NCI-H1048 (cell line): ENCODE results near the gene BICRAL.
"Not testable (repeated sequence)": the region's sequence is repeated elsewhere in the genome, so short reads cannot be mapped to it uniquely, and the experiment has no call there.

Source experiments
- DNase-seq: peaks from one replicate; lab custom pipeline; 2025; lab: John Stamatoyannopoulos, UW

Gene BICRAL, protein sequence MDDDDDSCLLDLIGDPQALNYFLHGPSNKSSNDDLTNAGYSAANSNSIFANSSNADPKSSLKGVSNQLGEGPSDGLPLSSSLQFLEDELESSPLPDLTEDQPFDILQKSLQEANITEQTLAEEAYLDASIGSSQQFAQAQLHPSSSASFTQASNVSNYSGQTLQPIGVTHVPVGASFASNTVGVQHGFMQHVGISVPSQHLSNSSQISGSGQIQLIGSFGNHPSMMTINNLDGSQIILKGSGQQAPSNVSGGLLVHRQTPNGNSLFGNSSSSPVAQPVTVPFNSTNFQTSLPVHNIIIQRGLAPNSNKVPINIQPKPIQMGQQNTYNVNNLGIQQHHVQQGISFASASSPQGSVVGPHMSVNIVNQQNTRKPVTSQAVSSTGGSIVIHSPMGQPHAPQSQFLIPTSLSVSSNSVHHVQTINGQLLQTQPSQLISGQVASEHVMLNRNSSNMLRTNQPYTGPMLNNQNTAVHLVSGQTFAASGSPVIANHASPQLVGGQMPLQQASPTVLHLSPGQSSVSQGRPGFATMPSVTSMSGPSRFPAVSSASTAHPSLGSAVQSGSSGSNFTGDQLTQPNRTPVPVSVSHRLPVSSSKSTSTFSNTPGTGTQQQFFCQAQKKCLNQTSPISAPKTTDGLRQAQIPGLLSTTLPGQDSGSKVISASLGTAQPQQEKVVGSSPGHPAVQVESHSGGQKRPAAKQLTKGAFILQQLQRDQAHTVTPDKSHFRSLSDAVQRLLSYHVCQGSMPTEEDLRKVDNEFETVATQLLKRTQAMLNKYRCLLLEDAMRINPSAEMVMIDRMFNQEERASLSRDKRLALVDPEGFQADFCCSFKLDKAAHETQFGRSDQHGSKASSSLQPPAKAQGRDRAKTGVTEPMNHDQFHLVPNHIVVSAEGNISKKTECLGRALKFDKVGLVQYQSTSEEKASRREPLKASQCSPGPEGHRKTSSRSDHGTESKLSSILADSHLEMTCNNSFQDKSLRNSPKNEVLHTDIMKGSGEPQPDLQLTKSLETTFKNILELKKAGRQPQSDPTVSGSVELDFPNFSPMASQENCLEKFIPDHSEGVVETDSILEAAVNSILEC

DNA sequence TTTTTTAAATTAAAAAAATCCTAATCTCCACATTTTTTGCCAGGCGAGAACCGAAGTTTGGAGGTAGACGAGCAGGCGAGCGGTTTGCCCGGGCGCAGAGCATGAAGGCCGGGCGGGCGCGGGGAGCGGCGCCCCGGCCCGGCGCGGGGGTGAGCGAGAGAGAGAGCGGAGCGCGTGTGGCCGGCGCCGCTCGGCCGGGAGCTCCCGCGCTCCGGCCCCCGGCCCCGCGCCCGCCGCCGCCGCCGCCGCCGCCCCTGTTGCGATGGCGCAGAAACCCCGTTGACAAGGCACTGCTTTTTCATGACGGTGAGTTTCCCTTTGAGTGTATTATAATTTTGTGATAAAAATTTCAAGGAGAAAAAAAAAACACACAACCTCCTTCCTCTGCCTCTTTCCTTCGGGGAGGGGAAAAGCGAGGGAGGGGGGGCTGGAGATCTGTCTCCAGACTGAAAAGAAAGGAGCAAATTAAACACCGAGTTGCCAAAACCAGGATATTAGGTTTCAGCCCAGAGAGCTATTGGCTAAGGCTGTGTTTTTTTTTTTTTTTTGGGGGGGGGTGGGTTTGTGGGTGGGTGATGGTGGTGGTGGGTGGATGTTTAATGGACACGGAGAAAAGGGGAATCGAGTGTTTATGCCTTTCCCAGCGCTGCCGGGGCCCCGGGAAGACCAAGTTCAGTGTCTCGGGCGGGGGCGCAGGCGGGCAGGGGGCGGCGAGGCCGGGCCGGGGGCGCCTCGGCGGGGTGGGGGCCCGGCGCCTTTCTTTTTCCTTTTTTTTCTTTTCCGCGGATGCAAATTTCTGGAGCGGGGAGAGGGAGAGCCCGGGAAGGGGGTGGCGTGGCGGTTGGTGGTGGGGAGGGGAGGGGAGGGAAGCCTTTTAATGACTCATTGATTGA is at the start of gene BICRAL:
Gene BICRAL, plus strand, starts transcription at position 257 of the 893 bp plus-strand sequence. CDS start 39,971 bp downstream, outside the sequence.
- DNase-seq, result peak; percentile 25

DNA sequence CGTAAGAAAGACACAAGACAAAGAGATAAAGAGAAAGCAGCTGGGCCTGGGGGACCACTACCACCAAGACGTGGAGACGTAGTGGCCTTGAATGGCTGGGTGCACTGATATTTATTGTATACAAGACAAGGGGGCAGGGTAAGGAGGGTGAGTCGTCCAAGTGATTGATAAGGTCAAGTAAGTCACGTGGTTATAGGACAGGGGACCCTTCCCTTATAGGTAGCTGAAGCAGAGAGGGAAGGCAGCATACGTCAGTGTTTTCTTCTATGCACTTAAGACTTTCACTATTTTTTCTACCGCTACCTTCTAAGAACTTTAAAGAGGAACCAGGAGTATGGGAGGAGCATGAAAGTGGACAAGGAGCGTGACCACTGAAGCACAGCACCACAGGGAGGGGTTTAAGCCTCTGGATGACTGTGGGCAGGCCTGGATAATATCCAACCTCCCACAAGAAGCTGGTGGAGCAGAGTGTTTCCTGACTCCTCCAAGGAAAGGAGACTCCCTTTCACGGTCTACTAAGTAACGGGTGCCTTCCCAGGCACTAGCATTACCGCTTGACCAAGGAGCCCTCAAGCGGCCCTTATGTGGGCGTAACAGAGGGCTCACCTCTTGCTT is 47.9 kb upstream of the BICRAL start:
- DNase-seq, result not testable (repeated sequence)

DNA sequence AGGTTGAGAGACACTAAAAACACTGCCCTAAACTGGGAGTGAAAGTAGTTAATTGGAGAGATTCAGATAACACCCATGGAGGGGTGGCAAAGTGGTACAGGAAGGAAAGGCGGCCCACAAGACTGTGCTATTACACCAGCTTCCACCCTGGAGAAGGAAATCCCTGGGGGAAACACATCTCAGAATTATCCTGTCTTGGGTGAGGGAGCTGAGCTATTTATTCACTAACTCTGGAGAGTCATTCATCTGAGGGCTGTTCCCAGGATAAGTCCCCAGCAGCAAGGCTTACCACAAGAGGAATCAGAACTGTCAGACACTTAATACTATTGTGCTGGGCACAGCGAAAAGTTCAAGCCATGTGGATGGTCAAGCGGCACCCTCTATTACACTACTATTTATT is 45.9 kb upstream of the BICRAL start:
- no peak for DNase-seq

DNA sequence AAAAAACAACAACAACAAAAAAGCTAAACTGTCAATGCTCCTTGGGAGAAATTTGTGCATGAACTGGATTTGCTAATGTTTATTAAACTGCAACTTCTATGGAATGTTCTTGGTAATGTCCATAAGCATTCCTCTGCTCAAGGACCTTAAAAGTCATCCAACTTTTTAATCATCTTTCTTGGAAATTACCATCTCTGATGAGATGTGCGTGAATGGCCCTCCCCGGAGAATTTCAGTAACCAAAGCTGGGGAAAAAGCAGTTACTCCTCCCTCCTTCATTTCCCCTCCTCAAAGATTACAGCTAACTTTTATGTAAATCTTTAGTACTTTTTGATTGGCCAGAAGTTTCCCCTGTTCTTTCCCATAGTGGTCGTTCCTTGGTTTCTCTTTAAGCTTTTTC is 41.1 kb upstream of the BICRAL start:
- DNase-seq, result no peak

DNA sequence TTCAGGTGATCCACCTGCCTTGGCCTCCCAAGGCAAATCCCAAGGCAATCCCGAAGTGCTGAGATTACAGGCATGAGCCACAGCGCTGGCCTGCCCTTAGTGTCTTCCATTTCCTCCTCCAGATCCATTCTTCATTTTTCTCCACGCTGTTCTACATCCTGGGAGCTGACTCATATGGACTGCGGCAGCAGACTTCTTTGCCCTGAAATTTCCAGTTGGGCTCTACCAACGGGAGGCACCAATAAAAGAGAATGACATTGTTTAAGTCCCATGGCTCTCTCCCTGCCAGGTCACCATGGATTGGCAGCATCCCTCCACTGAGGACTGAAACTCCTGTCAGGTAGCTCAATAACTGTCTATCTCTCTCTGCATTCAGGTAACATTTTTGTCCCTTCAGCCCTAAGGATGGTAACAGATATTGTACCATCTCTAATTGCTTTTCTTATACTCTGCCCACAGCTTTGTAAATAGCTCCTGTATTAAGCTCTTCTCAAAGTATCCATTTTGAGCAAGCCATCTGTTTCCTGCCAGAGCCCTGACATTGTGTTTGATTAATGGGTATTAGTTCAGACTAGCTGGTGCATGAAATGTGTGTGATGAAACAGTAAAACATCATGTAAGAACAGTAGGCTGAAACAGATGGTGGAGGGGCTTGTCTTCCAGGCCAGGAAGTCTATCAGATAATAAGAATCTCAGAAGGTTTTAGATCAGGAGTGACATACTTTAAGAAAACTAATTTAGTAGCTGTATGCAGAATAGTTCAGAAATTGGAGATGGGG is 39.5 kb upstream of the BICRAL start:
- no peak for DNase-seq

DNA sequence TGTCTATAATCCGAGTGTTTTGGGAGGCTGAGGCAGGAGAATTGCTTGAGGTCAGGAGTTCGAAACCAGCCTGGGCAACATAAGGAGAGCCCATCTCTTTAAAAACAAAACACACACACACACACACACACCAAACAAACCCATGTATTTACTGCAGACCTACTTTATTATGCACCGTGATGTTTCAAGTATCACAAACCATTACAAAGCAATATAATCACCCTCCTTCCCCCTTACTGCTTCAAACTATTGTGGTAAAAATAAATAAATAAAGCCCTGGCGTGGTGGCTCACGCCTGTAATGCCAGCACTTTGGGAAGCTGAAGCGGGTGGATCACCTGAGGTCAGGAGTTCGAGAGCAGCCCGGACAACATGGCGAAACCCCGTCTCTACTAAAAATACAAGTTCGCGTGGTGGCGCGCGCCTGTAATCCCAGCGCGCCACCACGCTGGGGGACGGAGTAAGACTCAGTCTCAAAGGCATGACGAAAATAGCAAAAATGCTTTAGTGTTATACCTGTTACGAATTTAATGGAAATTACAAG is 37.4 kb upstream of the BICRAL start:
- DNase-seq, result no peak

DNA sequence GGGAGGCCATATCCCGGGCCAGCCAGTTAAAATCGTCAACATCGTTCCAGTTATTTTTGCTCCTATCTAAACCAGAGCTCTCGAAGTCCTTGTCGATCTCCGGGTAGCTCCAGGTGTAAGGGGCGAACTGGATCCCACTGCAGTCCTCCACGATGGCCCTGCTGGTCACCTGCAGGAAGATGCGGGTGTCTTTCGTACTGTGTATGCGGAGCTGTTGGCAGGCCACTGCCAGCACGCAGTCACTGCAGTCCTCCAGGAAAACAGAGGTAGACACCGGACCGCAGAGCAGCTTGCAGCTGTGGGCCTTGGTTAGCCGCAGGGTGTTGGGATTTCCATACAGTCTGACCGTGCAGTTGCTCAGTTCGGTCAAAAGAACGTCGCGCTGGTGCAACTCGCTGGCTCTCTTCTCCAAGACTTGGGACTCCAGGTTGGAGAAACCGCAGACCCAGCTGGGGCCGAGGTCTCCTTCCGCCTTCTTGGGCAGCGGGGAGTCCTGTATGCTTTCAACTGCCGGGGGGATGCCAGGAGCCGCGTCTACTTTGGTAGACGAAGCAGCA is 36.7 kb upstream of the BICRAL start:
- DNase-seq, result no peak

DNA sequence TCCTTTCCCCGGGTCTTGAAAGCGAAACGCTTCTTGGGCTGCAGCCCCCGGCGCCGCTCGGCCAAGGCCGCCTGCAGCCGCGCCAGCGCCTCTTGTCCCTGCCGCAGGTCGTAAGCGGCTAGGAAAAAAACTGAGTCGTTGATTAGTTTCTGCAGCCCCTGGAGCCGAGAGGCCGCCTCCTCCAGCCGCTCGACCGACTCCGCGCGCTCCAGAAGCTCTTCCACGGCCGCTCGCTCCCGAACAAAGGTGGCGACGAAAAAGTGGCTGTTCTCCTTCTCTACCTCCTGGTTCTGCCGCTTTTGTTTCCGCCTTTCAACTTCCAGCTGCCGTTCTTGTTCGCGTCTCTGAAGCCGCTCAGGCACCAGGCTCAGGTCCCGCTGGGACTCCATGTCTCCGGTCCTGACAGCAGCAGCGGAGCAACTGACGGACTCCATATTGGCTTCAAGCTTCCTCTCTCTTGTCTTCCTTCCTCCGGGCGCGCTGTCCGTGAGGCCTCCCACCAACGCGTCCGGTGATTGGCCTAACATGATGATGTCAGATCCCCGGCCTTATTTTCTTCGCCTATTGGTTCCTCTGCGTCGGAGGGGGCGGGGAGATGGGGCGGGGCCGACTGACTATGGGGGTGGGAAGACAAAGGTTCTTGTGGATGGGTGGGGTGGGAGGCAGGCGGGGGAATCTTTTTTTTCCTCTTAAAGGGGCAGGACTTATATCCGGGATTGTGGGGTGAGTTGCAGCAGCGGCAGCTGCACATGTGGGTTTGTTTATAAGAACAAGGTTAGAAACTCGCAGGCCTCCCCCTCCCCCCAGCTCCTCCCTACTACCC is 36.0 kb upstream of the BICRAL start, which contains the start of gene TBCC:
Gene TBCC, minus strand, starts transcription at position 464 of the 823 bp plus-strand sequence. Its CDS starts 30 bp downstream, at position 434.
- peak; percentile 89 for DNase-seq

DNA sequence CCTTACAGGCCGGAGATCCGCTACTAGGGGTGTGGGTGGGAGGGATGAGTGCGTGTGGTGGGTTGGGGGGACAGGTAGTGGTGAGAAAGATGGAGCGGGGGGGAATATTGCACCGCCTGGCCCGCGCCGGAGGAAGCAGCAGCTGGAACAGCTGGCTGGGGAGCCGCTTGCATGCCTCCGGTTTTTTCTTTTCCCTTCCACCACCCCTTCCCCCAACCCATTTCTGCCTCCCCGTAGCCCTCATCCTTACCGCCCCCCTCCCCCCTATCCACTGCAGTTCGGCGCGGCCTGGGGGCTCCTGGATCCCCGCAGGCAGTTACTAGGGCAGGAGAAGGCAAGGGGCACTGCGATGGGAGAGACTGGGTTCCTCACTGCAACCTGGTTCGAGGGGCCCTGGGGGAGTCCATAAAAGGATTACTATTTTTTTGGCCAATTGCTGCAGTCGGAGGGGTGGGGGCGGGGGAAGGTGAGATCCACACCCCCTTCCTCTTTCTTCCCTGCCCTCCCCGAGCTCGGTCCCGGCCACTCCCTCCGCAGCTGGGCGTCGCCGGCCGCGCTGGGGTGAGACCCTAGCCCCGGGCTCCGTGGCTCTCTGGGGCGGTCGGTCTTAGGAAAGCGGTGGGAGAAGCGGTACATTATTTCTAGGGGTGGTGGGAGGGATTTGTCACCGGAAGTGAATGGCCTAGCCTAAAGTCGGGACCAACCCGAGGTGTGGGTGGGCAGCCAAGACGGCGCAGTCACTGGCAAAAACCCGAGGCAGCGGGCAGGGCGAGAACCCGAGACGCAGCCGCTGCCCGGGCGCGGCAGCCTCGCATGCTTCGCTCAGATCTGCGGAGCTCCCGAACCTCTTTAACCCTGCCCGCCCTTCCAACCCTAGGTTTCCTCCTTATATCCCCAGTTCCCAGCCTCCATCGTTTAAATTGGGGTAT is 35.1 kb upstream of the BICRAL start:
- peak; percentile 58 for DNase-seq

DNA sequence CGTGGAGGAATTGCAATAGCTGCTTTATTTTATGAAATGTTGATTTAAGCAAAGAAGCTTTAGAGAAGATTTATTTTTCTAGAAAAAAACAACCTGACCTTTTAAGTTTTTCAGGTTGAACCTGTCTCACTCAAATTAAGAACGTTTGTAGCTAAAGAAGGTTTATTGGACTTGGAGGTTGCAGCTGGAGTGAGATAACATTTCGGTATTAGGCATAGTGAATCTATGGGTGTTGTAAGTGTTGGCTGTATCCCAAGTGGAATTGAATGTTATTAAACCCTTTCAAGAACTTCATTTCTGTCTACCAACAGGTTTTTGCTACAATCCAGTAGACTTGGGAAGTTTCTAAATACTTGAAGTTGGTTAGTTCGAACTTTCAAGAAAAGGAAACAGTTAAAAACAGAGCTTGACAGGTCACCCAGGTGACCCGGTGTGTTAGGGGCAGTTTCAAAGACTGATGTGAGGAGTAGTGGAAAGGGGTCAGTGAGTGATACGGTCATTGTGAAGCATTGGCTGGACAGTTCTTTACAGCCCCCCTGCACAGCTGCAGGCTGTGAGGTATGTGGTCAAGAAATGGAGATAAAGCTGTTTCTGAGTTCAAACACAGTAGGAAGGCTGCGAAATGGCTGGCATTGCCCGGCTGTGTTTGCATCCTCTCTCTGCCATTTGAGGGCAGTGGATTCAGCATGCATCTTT is 33.5 kb upstream of the BICRAL start:
- DNase-seq, result no peak

DNA sequence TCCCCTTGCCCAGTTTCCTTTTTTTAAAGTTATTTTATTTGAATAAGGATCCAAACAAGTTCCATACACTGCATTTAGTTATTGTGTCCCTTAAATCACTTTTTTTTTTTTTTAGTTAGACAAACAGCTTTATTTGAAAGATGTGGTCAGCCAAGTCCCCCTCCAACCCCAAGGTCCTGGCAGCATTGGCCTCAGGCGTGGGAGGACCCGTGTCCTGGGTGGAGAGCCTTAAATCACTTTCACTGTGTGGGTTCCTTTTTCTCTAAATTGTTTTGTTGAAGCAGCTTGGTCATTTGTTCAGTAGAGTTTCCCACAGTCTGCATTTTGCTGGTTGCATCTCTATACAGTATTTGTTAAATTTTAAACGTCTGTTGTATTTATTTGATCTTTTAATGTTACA is 30.8 kb upstream of the BICRAL start:
- no peak for DNase-seq

DNA sequence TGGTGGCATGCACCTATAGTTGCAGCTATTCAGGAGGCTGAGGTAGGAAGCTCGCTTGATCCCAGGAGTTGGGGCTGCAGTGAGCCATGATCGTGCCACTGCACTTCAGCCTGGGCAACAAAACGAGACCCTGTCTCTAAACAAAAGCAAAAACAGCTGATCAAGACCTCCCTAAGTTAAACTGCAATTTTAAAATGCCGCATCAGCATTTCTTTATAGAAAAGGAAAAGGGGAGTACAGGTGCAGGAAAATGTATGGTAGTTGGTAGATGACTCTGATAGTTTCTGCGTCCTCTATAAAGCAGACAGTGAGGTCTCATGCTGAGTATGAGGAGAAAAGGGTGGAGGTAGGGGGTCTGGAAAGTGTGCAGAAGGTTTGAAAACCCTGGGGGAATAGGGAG is 27.1 kb upstream of the BICRAL start:
- no peak for DNase-seq

DNA sequence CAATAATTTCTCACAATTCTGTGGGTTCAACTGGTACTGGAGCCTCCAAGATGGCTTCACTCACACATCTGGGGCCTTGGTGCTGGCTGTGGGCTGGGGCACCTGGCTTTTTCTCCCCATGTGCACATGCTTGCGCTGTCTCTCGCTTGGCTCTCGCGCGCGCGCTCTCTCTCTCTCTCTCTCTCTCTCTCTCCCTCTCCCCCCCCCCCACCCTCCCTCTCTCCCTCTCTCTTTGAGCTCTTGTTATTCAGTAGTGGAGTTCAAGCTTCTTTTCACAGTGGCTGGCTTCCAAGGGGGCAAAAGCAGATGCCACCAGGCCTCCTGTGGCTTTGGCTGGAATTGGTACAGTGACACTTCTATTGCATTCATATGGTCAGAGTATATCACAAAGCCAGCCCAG is 25.1 kb upstream of the BICRAL start:
- DNase-seq, result no peak

DNA sequence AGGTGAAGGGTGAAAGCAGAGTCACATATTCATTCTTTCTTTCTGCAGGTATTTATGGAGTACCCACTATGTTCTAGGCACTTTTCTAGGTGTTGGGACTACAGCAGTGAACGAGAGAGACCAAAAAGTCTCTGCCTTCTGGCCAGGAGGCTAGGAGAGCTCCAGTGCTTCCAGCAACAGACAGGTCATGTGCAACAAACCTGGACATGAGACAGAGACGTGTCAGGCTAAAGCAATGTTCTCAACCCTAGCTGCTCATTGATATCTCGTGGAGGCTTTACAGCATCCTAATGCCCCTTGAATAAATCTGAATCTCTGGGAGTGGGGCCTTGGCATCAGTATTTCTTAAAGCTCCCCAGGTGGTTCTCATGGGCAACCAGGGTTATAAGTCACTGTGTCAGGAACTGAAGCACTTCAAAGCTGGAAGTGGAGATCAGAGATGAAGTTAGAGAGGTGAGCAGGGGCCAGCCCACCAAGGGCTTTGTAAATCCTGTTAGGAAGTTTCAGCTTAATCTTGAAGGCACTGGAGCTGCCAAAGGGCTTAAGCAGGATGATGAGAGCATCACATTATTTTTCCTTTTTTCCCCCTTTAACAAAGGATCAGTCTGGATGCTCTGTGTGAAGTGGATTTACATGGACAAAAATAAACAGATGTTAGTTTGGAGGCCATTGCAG is 23.0 kb upstream of the BICRAL start:
- no peak for DNase-seq

DNA sequence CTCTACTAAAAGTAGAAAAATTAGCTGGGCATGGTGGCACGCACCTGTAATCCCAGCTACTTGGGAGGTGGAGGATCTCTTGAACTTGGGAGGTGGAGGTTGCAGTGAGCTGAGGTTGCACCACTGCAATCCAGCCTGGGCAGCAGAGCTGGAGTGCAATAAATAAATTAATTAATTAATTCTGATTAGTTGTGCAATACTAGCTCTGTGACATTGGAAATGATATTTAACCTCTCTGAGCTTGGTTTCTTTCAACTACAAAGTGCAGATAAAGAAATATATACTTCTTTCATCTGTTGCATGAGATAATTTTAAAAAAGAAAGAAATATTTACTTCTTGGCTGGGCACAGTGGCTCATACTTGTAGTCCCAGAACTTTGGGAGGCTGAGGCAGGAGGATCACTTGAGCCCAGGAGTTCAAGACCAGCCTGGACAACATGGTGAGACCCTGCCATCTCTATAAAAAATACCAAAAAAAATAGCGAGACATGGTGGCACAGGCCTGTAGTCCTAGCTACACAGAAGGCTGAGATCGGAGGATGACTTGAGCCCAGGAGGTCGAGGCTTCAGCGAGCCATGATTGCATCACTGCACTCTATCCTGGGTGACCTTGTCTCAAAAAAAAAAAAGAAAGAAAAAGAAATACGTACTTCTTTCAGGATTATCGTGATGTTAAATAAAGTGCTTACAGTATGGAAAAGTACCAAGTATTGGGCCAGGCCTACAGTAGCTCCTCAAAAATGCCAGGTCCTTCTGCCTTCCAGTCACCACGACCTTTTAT is 20.4 kb upstream of the BICRAL start:
- DNase-seq, result no peak

DNA sequence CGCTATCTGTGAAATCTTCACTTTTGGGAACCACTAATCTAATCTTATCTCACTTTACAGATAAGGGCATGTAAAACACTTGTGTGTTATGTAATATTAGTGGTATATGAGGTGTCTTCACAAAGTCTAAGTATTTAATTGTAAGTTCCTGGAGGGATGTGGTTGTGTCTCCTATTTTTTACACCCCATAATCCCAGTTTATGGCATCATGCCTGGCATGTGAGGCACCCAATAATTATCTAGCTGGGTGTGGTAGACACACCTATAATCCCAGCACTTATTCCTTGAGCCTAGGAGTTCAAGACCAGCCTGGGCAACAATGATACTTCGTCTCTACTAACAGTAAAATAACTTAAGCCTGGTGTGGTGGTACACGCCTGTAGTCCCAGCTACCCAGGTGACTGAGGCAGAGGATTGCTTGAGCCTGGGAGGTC is 19.4 kb upstream of the BICRAL start:
- no peak for DNase-seq
